ENCODE measurements around the gene CDC42BPA.
"Not testable (repeated sequence)": the region's sequence is repeated elsewhere in the genome, so short reads cannot be mapped to it uniquely, and the experiment has no call there.

The CDC42BPA gene

GRCh38 chr1:227306689-227307088 is 11.6 kb downstream of the CDC42BPA start:
- no peak for DNase-seq (ENCODE audit: low spot score)

- DNase-seq (ENCODE audit: low spot score), result no peak
Observed at GRCh38 chr1:227305894-227306626, 12.2 kb downstream of the CDC42BPA start.

- DNase-seq (ENCODE audit: low spot score), result no peak
Observed at GRCh38 chr1:227304665-227305064, 13.6 kb downstream of the CDC42BPA start.

GRCh38 chr1:227303662-227304061 is 14.6 kb downstream of the CDC42BPA start:
- no peak for DNase-seq (ENCODE audit: low spot score)

GRCh38 chr1:227300682-227301081 is 17.6 kb downstream of the CDC42BPA start:
- no peak for DNase-seq (ENCODE audit: low spot score)

- no peak for DNase-seq (ENCODE audit: low spot score)
Observed at GRCh38 chr1:227299688-227300087, 18.6 kb downstream of the CDC42BPA start.

- DNase-seq (ENCODE audit: low spot score), result peak; percentile 34
Observed at GRCh38 chr1:227299241-227299627, 19.1 kb downstream of the CDC42BPA start.

GRCh38 chr1:227298512-227299240 is 19.6 kb downstream of the CDC42BPA start:
- DNase-seq (ENCODE audit: low spot score), result no peak

- no peak for DNase-seq (ENCODE audit: low spot score)
Observed at GRCh38 chr1:227297073-227297793, 21.1 kb downstream of the CDC42BPA start.

- DNase-seq (ENCODE audit: low spot score), result no peak
Observed at GRCh38 chr1:227295609-227296008, 22.7 kb downstream of the CDC42BPA start.

- no peak for DNase-seq (ENCODE audit: low spot score)
Observed at GRCh38 chr1:227285745-227286144, 32.5 kb downstream of the CDC42BPA start.

- DNase-seq (ENCODE audit: low spot score), result no peak
Observed at GRCh38 chr1:227281371-227281770, 36.9 kb downstream of the CDC42BPA start.

GRCh38 chr1:227280836-227281235 is 37.5 kb downstream of the CDC42BPA start:
- peak; percentile 7 for DNase-seq (ENCODE audit: low spot score)

- not testable (repeated sequence) for DNase-seq (ENCODE audit: low spot score)
Observed at GRCh38 chr1:227276156-227276693, 42.1 kb downstream of the CDC42BPA start.

GRCh38 chr1:227273557-227273956 is 44.7 kb downstream of the CDC42BPA start:
- DNase-seq (ENCODE audit: low spot score), result no peak

- no peak for DNase-seq (ENCODE audit: low spot score)
Observed at GRCh38 chr1:227272428-227272827, 45.9 kb downstream of the CDC42BPA start.

- DNase-seq (ENCODE audit: low spot score), result no peak
Observed at GRCh38 chr1:227270554-227270953, 47.7 kb downstream of the CDC42BPA start.

GRCh38 chr1:227268943-227269342 is 49.3 kb downstream of the CDC42BPA start:
- DNase-seq (ENCODE audit: low spot score), result no peak

GRCh38 chr1:227265891-227266290 is 52.4 kb downstream of the CDC42BPA start:
- no peak for DNase-seq (ENCODE audit: low spot score)

GRCh38 chr1:227263869-227264268 is 54.4 kb downstream of the CDC42BPA start:
- DNase-seq (ENCODE audit: low spot score), result no peak

GRCh38 chr1:227261501-227261900 is 56.8 kb downstream of the CDC42BPA start:
- DNase-seq (ENCODE audit: low spot score), result no peak

GRCh38 chr1:227260433-227260832 is 57.9 kb downstream of the CDC42BPA start:
- no peak for DNase-seq (ENCODE audit: low spot score)

GRCh38 chr1:227257964-227258363 is 60.3 kb downstream of the CDC42BPA start:
- no peak for DNase-seq (ENCODE audit: low spot score)
